Ovary (tissue), 9 donors: Measurements from ENCODE around the gene POU5F1. TPM values are rescaled to one million over a fixed set of nuclear protein-coding genes. Genes with fewer than 3 reads are reported as not detected.

Experiments
- DNase-seq, 5 donors: peaks; one replicate each; pipeline ENCODE4 v3.0.0-alpha.2; 2019 to 2020
- H3K27ac ChIP-seq, 2 donors: fragments of 200-600 bp; one replicate each; pipeline versions ENCODE4 v1.5.1 to v1.8.0; 2019 to 2022
- H3K27me3 ChIP-seq: fragments of 200-600 bp; one replicate; pipeline ENCODE4 v1.8.0; 2022
- H3K36me3 ChIP-seq: fragments of 200-600 bp; sonication (generic); one replicate; pipeline ENCODE4 v1.5.1; 2019
- H3K4me1 ChIP-seq: one replicate; pipeline ENCODE4 v1.8.1; 2013; ENCODE audit warnings: mild to moderate bottlenecking, moderate library complexity; ENCODE audit not compliant: insufficient read depth
- H3K4me3 ChIP-seq: fragments of 200-600 bp; sonication (generic); one replicate; pipeline ENCODE4 v1.5.1; 2017
- H3K9me3 ChIP-seq, 2 donors: fragments of 200-600 bp in 1 of 2; sonication (generic) in 1 of 2; one replicate each; pipeline versions ENCODE4 v1.5.1 to v1.8.1; 2013 to 2019; ENCODE audit warnings: mild to moderate bottlenecking in 1 of 2, moderate library complexity in 1 of 2
- EP300 ChIP-seq: sonication (generic); formaldehyde crosslinking; IDR thresholded peaks from one replicate; pipeline ENCODE4 v1.6.1; 2017; ENCODE audit warnings: antibody characterized with exemption
- POLR2A ChIP-seq: fragments of 450-650 bp; IDR thresholded peaks from one replicate; pipeline ENCODE4 v1.6.1; 2017; ENCODE audit warnings: antibody characterized with exemption, mild to moderate bottlenecking, moderate library complexity
- WGBS, 3 donors: extraction: QIAGEN DNeasy Blood & Tissue Kit in 1 of 3; methylation state at CpG; one replicate each; pipeline versions ENCODE4 v1.1.5 to v1.1.7; 2013 to 2017; 5-methylcytosine and 5-hydroxymethylcytosine counted together
- intact Hi-C, 4 donors: fragments of 100-400 bp; cut with DNase I; formaldehyde crosslinking; loops; one replicate each; pipeline versions ENCODE4 v1.11.0 to v1.15.1; 2022 to 2023
- polyA plus RNA-seq, 2 donors: library from polyadenylated mRNA; stranded (reverse); fragments of 200-250 nt in 1 of 2; fragments of 350-450 nt in 1 of 2; fragmentation: Illumina TruSeq in 1 of 2; extraction: RNeasy Lipid Tissue Mini Kit (QIAGEN cat#74804) in 1 of 2; gene quantifications; one replicate each; pipeline ENCODE4 v1.2.3, GENCODE V29; 2013 to 2014
- total RNA-seq, 7 donors: library from RNA; depleted of rRNA in 2 of 7; stranded (reverse); fragments of >200 nt in 2 of 7; fragmentation: NEBNext Ultra II Directional in 3 of 7; extraction: Animal tissue kit (Norgen Biotek cat#: 25700) in 3 of 7; gene quantifications; one replicate each; pipeline versions ENCODE4 v1.1.0 to v1.2.4, GENCODE V29; 2016 to 2023
- TF ChIP-seq, protein P1 (sequence below), 3 donors: fragments of 450-650 bp in 2 of 3; fragments of 200-600 bp in 1 of 3; IDR thresholded peaks; one replicate each; pipeline versions ENCODE4 v1.5.1 to v1.8.0; 2016 to 2022; ENCODE audit warnings: antibody characterized with exemption in 3 of 3, mild to moderate bottlenecking in 1 of 3
- donor health status: DM: no; HTN: no; CAD: no; lungs with moderate emphysema.
- donor health status: DM: no; HTN: no; CAD: no.
- donor health status: Bipolar disorder and iron deficiency.
- donor health status: DM: yes; HTN: yes; CAD: no.
- donor health status: DM: no; HTN: no; CAD: no.
- donor health status: DM: yes; HTN: yes; CAD: no.

The POU5F1 gene
- total and polyA plus RNA-seq, 9 donors = 0.25 to 61.2 (median 2.1) TPM; not detected in 1

- no peak overlapping the region for H3K4me3 ChIP-seq
- no peak for DNase-seq
- H3K36me3 ChIP-seq = no peaks in the 10 kb centered on the region
- intact Hi-C loops = no loop called here
- H3K4me1 ChIP-seq = no peaks in the 10 kb centered on the region
- no peak overlapping the region for H3K27ac ChIP-seq
- no peaks in the 10 kb centered on the region for H3K27me3 ChIP-seq
- WGBS, 3 donors = 87 to 90% (median 89%) methylated on average over 18 of the region's 18 CpGs
- no peaks in the 10 kb centered on the region for H3K9me3 ChIP-seq
- TF ChIP-seq EP300 = no peak
Measured at GRCh38 chr6:31144296-31144969, 26.0 kb downstream of the POU5F1 start.

GRCh38 chr6:31143148-31143547 lies 27.3 kb downstream of the POU5F1 start:
- no peaks in the 10 kb centered on the region for H3K4me1 ChIP-seq
- no peak overlapping the region for H3K4me3 ChIP-seq
- TF ChIP-seq EP300 (no peak), POLR2A (no peak)
- TF ChIP-seq, protein P1, sequence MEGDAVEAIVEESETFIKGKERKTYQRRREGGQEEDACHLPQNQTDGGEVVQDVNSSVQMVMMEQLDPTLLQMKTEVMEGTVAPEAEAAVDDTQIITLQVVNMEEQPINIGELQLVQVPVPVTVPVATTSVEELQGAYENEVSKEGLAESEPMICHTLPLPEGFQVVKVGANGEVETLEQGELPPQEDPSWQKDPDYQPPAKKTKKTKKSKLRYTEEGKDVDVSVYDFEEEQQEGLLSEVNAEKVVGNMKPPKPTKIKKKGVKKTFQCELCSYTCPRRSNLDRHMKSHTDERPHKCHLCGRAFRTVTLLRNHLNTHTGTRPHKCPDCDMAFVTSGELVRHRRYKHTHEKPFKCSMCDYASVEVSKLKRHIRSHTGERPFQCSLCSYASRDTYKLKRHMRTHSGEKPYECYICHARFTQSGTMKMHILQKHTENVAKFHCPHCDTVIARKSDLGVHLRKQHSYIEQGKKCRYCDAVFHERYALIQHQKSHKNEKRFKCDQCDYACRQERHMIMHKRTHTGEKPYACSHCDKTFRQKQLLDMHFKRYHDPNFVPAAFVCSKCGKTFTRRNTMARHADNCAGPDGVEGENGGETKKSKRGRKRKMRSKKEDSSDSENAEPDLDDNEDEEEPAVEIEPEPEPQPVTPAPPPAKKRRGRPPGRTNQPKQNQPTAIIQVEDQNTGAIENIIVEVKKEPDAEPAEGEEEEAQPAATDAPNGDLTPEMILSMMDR (IDR thresholded peaks at IDR 0.05) = no peak
- WGBS, 3 donors = 16 to 38% (median 33%) methylated on average over 11 of the region's 11 CpGs
- intact Hi-C loops = no loop called here
- H3K27ac ChIP-seq = no peak overlapping the region
- H3K36me3 ChIP-seq = no peaks in the 10 kb centered on the region
- DNase-seq = peak in 4 of 5 donors; percentile 34 to 79 (median 54)
- no peaks in the 10 kb centered on the region for H3K9me3 ChIP-seq
- H3K27me3 ChIP-seq = no peaks in the 10 kb centered on the region

DNA sequence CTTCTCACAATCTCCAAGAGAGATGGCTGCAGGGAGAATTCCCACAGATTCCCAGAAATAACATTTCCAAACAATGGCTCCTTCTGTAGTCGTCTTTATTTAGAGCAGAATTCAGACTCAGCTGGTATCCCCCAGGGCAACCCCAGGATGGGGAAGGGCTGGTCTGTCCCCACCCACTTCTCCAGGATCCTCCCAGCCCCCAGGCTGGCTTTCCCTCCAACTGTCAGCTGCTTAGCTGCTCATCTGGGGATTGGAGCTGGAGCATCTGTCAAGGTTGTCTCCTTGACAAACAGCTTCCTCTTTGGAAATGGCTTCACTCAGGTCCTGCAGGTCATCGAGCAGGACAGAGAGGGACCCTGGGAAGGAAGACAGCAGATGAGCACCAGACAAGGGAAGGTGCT lies 28.1 kb downstream of the POU5F1 start:
- 39 to 60% (median 42%) methylated on average over 2 of the region's 2 CpGs for WGBS, 3 donors

DNA sequence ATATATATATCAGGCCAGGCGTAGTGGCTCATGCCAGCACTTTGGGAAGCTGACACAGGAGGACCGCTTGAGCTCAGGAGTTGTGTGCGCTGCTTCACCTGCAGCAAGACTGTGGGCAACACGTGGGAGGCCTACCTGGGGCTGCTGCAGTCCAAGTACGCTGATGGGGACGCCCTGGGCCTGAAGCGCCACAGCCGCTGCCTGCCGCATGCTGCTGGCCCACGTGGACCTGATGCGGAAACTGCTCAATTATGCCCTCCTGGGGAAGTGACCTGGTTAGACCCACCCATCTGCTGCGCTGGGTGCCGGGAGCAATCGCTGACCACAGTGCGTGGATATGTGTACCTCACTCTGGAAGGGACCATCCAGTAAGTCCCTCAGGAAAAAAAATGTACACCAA lies 29.8 kb downstream of the POU5F1 start:
- Histone ChIP-seq H3K4me3 (no peak overlapping the region), H3K27ac (no peak overlapping the region), H3K9me3 (no peaks in the 10 kb centered on the region), H3K4me1 (no peaks in the 10 kb centered on the region), H3K27me3 (no peaks in the 10 kb centered on the region), H3K36me3 (no peaks in the 10 kb centered on the region)
- no peak for DNase-seq
- intact Hi-C loops = no loop called here
- 86 to 93% (median 87%) methylated on average over 15 of the region's 15 CpGs for WGBS, 3 donors
- TF ChIP-seq, protein P1 (IDR thresholded peaks at IDR 0.05) = no peak
- TF ChIP-seq EP300 (no peak), POLR2A (no peak)

More for the DNA sequence above, 28.1 kb downstream of the POU5F1 start:
- Histone ChIP-seq H3K27me3 (no peaks in the 10 kb centered on the region), H3K4me1 (no peaks in the 10 kb centered on the region), H3K4me3 (no peak overlapping the region), H3K9me3 (no peaks in the 10 kb centered on the region), H3K36me3 (no peaks in the 10 kb centered on the region), H3K27ac (no peak overlapping the region)
- no peak for TF ChIP-seq EP300
- no peak for TF ChIP-seq POLR2A
- TF ChIP-seq, protein P1 (IDR thresholded peaks at IDR 0.05) = no peak
- intact Hi-C loops = no loop called here
- no peak for DNase-seq

GRCh38 chr6:31139599-31139998 lies 30.9 kb downstream of the POU5F1 start:
- DNase-seq = no peak
- WGBS, 3 donors = 0 to 4% (median 2%) methylated on average over 4 of the region's 4 CpGs

More at GRCh38 chr6:31139599-31139998, 30.9 kb downstream of the POU5F1 start:
- Histone ChIP-seq H3K4me3 (no peak overlapping the region), H3K27ac (no peak overlapping the region), H3K9me3 (no peaks in the 10 kb centered on the region), H3K36me3 (no peaks in the 10 kb centered on the region), H3K4me1 (no peaks in the 10 kb centered on the region), H3K27me3 (no peaks in the 10 kb centered on the region)
- intact Hi-C loops = loop anchor here (5.0 kb wide), 2 partner anchors 53 to 228 kb away; no protein-coding TSS in a partner anchor
- no peak for TF ChIP-seq POLR2A
- TF ChIP-seq, protein P1 (IDR thresholded peaks at IDR 0.05) = no peak
- no peak for TF ChIP-seq EP300
